SK-N-MC (cell line): ENCODE results near the gene RIPPLY3.
A peak's percentile ranks its signal among the peaks of the same experiment; 100 is the strongest.

ENCODE experiments used
- DNase-seq: peaks from one replicate; pipeline ENCODE4 v3.0.0-alpha.2; 2011; ENCODE audit warnings: low read depth, low spot score
- H3K27ac ChIP-seq: fragments of 200-600 bp; sonication (generic); 2 replicates; pipeline ENCODE4 v1.5.1; 2016; ENCODE audit warnings: mixed run types
- H3K36me3 ChIP-seq: fragments of 200-600 bp; sonication (generic); 2 replicates; pipeline ENCODE4 v1.6.1; 2017; ENCODE audit warnings: antibody characterized with exemption, low read length, mixed read lengths; ENCODE audit not compliant: insufficient read depth
- H3K4me3 ChIP-seq: fragments of 200-600 bp; sonication (generic); 2 replicates; pipeline ENCODE4 v1.5.1; 2016
- H3K9ac ChIP-seq: fragments of 200-600 bp; sonication (generic); 2 replicates; pipeline ENCODE4 v1.8.0; 2017; ENCODE audit warnings: mixed run types, mixed read lengths; ENCODE audit not compliant: insufficient read length
- H3K9me3 ChIP-seq: fragments of 200-600 bp; sonication (generic); 2 replicates; pipeline ENCODE4 v1.6.1; 2017; ENCODE audit warnings: low read depth, mild to moderate bottlenecking, antibody characterized with exemption, low read length, moderate library complexity, mixed read lengths
- EZH2 ChIP-seq: fragments of 200-600 bp; sonication (generic); IDR thresholded peaks from one replicate; pipeline ENCODE4 v1.6.1; 2017; ENCODE audit warnings: antibody characterized with exemption
- FOXP2 ChIP-seq: optimal IDR thresholded peaks from 2 replicates; pipeline ENCODE3; 2011; ENCODE audit warnings: mild to moderate bottlenecking, moderate library complexity; ENCODE audit not compliant: insufficient read depth; ENCODE audit errors: extremely low read length, control extremely low read depth
- POLR2AphosphoS5 ChIP-seq: IDR thresholded peaks from 2 replicates; pipeline ENCODE4 v1.6.1; 2012; ENCODE audit warnings: mild to moderate bottlenecking, low read depth, low read length, borderline replicate concordance

Gene RIPPLY3

GRCh38 chr21:37005548-37006485 lies 685 bp upstream of the RIPPLY3 start:
- Histone ChIP-seq H3K4me3 (no peak overlapping the region), H3K27ac (no peak overlapping the region), H3K9ac (no peak overlapping the region), H3K36me3 (no peaks in the 10 kb centered on the region), H3K9me3 (no peaks in the 10 kb centered on the region)
- no peak for DNase-seq
- TF ChIP-seq POLR2AphosphoS5 (no peak), EZH2 (no peak), FOXP2 (no peak)

- no peak for TF ChIP-seq FOXP2
- no peak for TF ChIP-seq EZH2
- Histone ChIP-seq H3K9me3 (no peaks in the 10 kb centered on the region), H3K9ac (no peak overlapping the region), H3K36me3 (no peaks in the 10 kb centered on the region), H3K27ac (no peak overlapping the region), H3K4me3 (no peak overlapping the region)
- DNase-seq, result no peak
These were observed 2.2 kb downstream of the RIPPLY3 start for GRCh38 chr21:37008724-37009123.

- Histone ChIP-seq H3K9me3 (no peaks in the 10 kb centered on the region), H3K9ac (no peak overlapping the region), H3K27ac (no peak overlapping the region), H3K4me3 (peak overlapping the region; percentile 71), H3K36me3 (no peaks in the 10 kb centered on the region)
- DNase-seq, result peak; percentile 12
- TF ChIP-seq EZH2, result no peak
- no peak for TF ChIP-seq POLR2AphosphoS5
- no peak for TF ChIP-seq FOXP2
These were observed 3.3 kb downstream of the RIPPLY3 start for GRCh38 chr21:37009740-37010341.

- Histone ChIP-seq H3K9me3 (no peaks in the 10 kb centered on the region), H3K27ac (no peak overlapping the region), H3K36me3 (no peaks in the 10 kb centered on the region), H3K9ac (no peak overlapping the region), H3K4me3 (no peak overlapping the region)
- DNase-seq, result no peak
- TF ChIP-seq POLR2AphosphoS5 (no peak), EZH2 (no peak), FOXP2 (no peak)
These were observed 11.6 kb downstream of the RIPPLY3 start for GRCh38 chr21:37017951-37018679.

- Histone ChIP-seq H3K9me3 (no peaks in the 10 kb centered on the region), H3K9ac (no peak overlapping the region), H3K4me3 (no peak overlapping the region), H3K27ac (no peak overlapping the region), H3K36me3 (no peaks in the 10 kb centered on the region)
- TF ChIP-seq FOXP2, result no peak
- no peak for TF ChIP-seq EZH2
- no peak for TF ChIP-seq POLR2AphosphoS5
- no peak for DNase-seq
These were observed 20.0 kb downstream of the RIPPLY3 start for GRCh38 chr21:37026499-37026898.

GRCh38 chr21:37028570-37028969 lies 22.1 kb downstream of the RIPPLY3 start:
- DNase-seq, result no peak
- TF ChIP-seq FOXP2 (no peak), POLR2AphosphoS5 (no peak), EZH2 (no peak)
- H3K9me3 ChIP-seq, result no peaks in the 10 kb centered on the region
- H3K9ac ChIP-seq, result no peak overlapping the region
- H3K27ac ChIP-seq, result no peak overlapping the region
- H3K36me3 ChIP-seq, result no peaks in the 10 kb centered on the region
- no peak overlapping the region for H3K4me3 ChIP-seq

- H3K36me3 ChIP-seq, result no peaks in the 10 kb centered on the region
- no peak for DNase-seq
- TF ChIP-seq FOXP2 (no peak), EZH2 (no peak)
- H3K9me3 ChIP-seq, result no peaks in the 10 kb centered on the region
- no peak overlapping the region for H3K4me3 ChIP-seq
- no peak overlapping the region for H3K9ac ChIP-seq
- no peak overlapping the region for H3K27ac ChIP-seq
These were observed 24.4 kb downstream of the RIPPLY3 start for GRCh38 chr21:37030864-37031263.

- DNase-seq, result no peak
These were observed 25.8 kb downstream of the RIPPLY3 start for GRCh38 chr21:37032293-37032692.

More at GRCh38 chr21:37032293-37032692, 25.8 kb downstream of the RIPPLY3 start:
- Histone ChIP-seq H3K36me3 (no peaks in the 10 kb centered on the region), H3K9ac (no peak overlapping the region), H3K4me3 (no peak overlapping the region), H3K9me3 (no peaks in the 10 kb centered on the region), H3K27ac (no peak overlapping the region)
- TF ChIP-seq FOXP2 (no peak), EZH2 (no peak), POLR2AphosphoS5 (no peak)
